IPS-18a (cell line): ENCODE measurements around the gene KCNC2.
"Not testable (repeated sequence)": the region's sequence is repeated elsewhere in the genome, so short reads cannot be mapped to it uniquely, and the experiment has no call there.

Experiments
- H3K27ac ChIP-seq: one replicate; pipeline ENCODE4 v1.5.1; 2013; ENCODE audit warnings: low read length
- H3K27me3 ChIP-seq: one replicate; pipeline ENCODE4 v1.6.1; 2013; ENCODE audit warnings: mild to moderate bottlenecking, low read length; ENCODE audit not compliant: control insufficient read depth, insufficient read depth
- H3K36me3 ChIP-seq: one replicate; pipeline ENCODE4 v1.6.1; 2013; ENCODE audit warnings: low read depth, low read length; ENCODE audit not compliant: control insufficient read depth
- H3K4me1 ChIP-seq: one replicate; pipeline ENCODE4 v1.6.1; 2013; ENCODE audit warnings: low read depth, low read length; ENCODE audit not compliant: control insufficient read depth
- H3K4me3 ChIP-seq: one replicate; pipeline ENCODE4 v1.5.1; 2013; ENCODE audit warnings: low read length
- H3K9ac ChIP-seq: one replicate; pipeline ENCODE4 v1.6.1; 2013; ENCODE audit warnings: mild to moderate bottlenecking, low read length, moderate library complexity
- H3K9me3 ChIP-seq: one replicate; pipeline ENCODE4 v1.6.1; 2013; ENCODE audit warnings: low read depth, low read length; ENCODE audit not compliant: control insufficient read depth

KCNC2 gene

DNA sequence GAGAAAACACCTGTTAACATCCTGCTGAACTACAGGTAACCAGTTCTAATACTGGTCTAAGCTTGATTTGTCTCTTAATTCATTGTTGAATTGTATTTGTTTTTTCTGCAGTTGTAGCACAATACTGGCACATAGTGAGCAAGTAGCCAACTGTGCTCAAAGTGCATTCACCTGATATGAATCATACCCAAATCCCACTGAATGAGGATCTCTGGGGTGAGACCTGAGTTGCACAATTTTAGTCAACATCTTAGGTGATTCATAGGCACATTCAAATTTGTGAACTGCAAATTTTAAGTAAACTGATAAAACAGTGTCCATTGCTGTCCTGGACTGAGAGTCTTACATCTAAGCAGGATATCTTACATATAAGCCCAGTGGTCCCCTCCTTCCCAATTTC is 12.8 kb downstream of the KCNC2 start:
- H3K27ac ChIP-seq, result no peak overlapping the region
- H3K36me3 ChIP-seq, result no peaks in the 10 kb centered on the region
- H3K4me3 ChIP-seq, result no peak overlapping the region
- H3K9me3 ChIP-seq, result no peaks in the 10 kb centered on the region
- H3K9ac ChIP-seq, result no peak overlapping the region
- no peaks in the 10 kb centered on the region for H3K4me1 ChIP-seq
- H3K27me3 ChIP-seq, result no peaks in the 10 kb centered on the region

DNA sequence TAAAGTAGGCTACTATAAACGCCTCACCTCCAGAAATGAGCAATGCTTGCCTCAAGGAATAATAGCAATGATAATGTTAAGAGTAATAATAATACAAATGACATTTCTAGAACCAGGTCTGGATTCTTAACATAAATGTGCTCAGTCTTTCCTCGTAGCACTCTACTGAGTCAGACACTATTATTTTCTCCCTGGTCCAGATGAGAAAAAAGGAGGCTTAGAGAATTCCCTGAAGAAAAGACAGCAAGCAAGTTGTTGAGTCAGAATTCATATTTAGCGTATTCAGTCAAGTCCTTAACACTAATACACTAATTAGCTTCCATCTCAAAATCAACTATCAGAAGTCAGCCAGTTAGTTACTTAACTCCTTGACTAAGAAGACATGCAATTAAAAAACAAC is 13.2 kb downstream of the KCNC2 start:
- Histone ChIP-seq H3K9ac (no peak overlapping the region), H3K4me3 (no peak overlapping the region), H3K9me3 (no peaks in the 10 kb centered on the region), H3K27me3 (no peaks in the 10 kb centered on the region), H3K27ac (no peak overlapping the region), H3K4me1 (no peaks in the 10 kb centered on the region), H3K36me3 (no peaks in the 10 kb centered on the region)

DNA sequence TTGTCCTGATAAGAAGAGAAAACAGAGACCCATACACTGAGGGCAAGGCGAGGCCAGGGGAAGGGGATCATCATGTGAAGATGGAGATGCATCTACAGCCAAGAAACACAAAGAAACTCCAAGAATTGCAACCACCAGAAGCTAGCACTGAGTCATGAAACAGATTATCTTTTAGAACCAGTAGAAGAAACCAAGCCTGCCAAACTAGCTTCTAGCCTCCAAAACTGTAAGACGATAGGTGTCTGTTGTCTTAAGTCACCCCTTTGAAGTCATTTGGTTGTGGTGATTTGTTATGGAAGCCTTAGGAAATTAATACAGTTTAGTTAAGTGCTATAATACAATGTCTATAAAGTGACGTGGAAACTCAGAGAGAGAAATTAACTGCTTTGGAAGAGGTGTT is 15.4 kb downstream of the KCNC2 start:
- H3K4me3 ChIP-seq, result no peak overlapping the region

DNA sequence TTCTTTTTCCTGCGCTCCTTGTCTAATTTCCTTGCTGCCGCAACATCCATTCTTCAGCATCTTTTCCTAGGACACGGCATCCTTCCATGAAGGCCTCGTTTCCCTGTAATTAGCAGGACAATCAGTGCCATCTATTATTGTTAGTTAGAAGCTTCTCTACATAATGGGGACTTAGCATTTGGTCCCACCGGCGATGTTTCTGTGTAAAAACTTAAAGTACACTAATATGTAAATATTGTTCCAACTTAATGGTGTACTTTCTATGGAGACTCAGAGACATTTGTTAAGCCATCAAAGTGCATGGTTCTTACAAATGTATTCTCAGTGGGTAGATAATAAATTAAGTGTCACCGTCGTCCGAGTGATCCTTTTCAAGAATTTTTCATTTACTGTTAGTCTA is 17.4 kb downstream of the KCNC2 start:
- H3K27ac ChIP-seq, result no peak overlapping the region
- no peaks in the 10 kb centered on the region for H3K9me3 ChIP-seq
- no peak overlapping the region for H3K9ac ChIP-seq
- no peaks in the 10 kb centered on the region for H3K4me1 ChIP-seq
- no peaks in the 10 kb centered on the region for H3K27me3 ChIP-seq
- H3K36me3 ChIP-seq, result no peaks in the 10 kb centered on the region
- H3K4me3 ChIP-seq, result no peak overlapping the region

More for the DNA sequence above, 15.4 kb downstream of the KCNC2 start:
- H3K27ac ChIP-seq, result no peak overlapping the region
- H3K27me3 ChIP-seq, result no peaks in the 10 kb centered on the region
- H3K9me3 ChIP-seq, result no peaks in the 10 kb centered on the region
- H3K36me3 ChIP-seq, result no peaks in the 10 kb centered on the region
- H3K4me1 ChIP-seq, result no peaks in the 10 kb centered on the region
- no peak overlapping the region for H3K9ac ChIP-seq

DNA sequence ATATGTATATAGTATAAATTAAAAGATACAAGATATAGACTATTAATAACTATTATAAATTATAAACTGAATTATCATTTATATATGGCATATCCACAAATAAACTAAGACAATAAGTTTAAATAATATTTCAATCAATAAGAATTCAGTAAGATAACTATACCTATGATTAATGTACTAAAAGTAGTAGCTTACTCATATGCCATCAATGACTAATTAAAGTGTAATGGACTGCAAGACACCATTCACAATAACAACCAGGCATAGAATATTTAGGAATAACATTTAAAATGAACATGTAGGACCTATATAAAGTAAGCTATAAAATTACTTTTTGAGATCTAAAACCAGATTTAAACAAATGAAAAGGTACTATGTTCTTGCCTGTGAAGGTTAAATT is 18.8 kb downstream of the KCNC2 start:
- no peaks in the 10 kb centered on the region for H3K27me3 ChIP-seq
- H3K9me3 ChIP-seq, result no peaks in the 10 kb centered on the region
- no peak overlapping the region for H3K4me3 ChIP-seq
- H3K9ac ChIP-seq, result no peak overlapping the region
- no peaks in the 10 kb centered on the region for H3K4me1 ChIP-seq
- no peaks in the 10 kb centered on the region for H3K36me3 ChIP-seq
- H3K27ac ChIP-seq, result no peak overlapping the region

DNA sequence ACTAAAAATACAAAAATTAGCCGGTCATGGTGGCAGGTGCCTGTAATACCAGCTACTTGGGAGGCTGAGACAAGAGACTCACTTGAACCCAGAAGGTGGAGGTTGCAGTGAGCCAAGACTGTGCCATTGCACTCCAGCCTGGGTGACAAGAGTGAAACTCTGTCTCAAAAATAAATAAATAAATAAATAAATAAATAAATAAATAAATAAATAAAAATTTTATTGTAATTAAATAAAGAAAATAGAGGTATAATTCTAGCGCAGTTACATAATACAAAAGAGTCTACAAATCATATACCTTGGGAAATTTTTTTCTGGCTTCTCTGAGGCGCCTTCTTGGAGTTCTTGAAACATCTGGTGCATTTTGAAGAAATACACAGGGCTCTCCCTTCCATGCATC is 23.8 kb downstream of the KCNC2 start:
- H3K4me1 ChIP-seq, H3K4me3 ChIP-seq, H3K27ac ChIP-seq, H3K9me3 ChIP-seq, H3K27me3 ChIP-seq, H3K9ac ChIP-seq, H3K36me3 ChIP-seq: not testable (repeated sequence)

DNA sequence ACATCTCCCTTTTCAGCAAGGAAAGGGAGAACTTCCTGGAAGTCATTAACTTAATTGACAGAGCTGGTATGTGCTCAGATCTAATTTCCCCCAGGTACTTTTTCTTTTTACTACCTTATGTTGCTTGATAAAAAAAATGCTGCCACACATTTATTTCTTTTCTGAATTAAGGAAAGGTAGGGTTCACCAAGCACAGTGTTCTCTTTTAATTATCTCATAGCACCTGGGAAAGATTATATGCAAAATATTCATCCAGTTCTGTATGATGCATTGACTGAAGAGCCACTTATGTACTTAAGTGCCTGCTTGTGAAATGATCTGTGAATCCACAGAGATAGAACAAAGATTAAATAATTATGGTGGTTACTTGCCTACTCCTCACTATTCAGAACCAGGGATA is 25.1 kb downstream of the KCNC2 start:
- no peaks in the 10 kb centered on the region for H3K4me1 ChIP-seq
- H3K27me3 ChIP-seq, result no peaks in the 10 kb centered on the region
- no peaks in the 10 kb centered on the region for H3K36me3 ChIP-seq
- H3K27ac ChIP-seq, result no peak overlapping the region
- H3K9ac ChIP-seq, result no peak overlapping the region
- no peaks in the 10 kb centered on the region for H3K9me3 ChIP-seq
- no peak overlapping the region for H3K4me3 ChIP-seq

DNA sequence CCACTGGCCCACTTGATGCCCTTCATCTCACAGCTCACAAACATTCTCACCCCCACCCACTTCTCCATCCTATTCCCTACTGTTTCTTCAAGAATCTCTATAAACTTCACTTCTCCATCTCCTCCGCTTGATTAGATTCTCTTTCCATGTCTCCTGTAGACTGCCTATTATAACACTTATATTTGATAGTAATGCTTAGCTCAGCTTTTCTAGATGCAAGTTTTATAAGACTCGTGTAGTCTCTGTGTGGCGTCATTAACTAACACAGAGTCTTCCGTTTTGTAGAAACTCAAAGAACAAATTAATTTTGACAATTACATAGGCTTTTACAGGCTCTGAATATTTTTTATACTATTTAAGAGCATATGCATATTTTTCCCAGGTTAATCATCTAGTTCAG is 25.7 kb downstream of the KCNC2 start:
- H3K4me3 ChIP-seq, result no peak overlapping the region
- H3K27ac ChIP-seq, result no peak overlapping the region
- no peaks in the 10 kb centered on the region for H3K27me3 ChIP-seq
- no peak overlapping the region for H3K9ac ChIP-seq
- H3K36me3 ChIP-seq, result no peaks in the 10 kb centered on the region
- H3K9me3 ChIP-seq, result no peaks in the 10 kb centered on the region
- H3K4me1 ChIP-seq, result no peaks in the 10 kb centered on the region

DNA sequence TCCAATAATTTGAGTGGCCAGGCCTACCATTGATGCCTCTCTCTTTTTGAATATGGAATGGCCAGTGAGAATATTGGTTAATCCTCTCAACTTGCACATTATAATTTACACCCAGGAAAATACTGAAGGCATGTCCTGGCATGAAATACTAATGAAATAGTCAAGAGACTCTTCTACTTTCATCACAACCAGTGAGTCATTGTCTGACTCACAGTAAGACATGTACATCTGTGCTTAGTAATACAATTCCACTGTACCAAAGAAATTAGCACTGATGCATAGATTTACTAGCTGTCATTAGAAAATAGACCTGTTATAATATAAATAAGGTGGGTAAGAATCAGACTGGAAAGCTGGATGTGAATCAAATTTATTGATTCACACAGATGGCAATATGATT is 31.6 kb downstream of the KCNC2 start:
- Histone ChIP-seq H3K4me1 (no peaks in the 10 kb centered on the region), H3K36me3 (no peaks in the 10 kb centered on the region), H3K9ac (no peak overlapping the region), H3K9me3 (no peaks in the 10 kb centered on the region), H3K27me3 (no peaks in the 10 kb centered on the region), H3K4me3 (no peak overlapping the region), H3K27ac (no peak overlapping the region)

DNA sequence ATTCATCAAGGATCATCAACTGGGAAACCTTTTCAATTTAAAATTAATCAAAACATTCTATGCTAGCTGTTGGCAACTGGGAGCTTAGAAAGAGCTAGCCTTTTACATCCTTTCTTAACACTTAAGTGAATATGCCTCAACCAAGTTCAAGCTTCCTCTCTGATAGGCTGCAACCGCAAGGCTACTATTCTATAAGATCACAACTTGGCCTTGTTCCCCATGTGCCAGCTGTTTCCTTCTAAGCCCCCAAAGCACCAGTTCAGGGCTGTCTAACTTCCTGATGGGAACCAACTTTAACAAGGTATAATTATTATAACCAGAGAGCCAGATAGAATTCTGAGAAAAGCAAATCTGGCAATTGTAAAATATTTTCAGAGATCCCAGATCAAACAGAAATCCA is 37.0 kb downstream of the KCNC2 start:
- H3K4me1 ChIP-seq, result no peaks in the 10 kb centered on the region
- H3K27me3 ChIP-seq, result no peaks in the 10 kb centered on the region
- H3K27ac ChIP-seq, result no peak overlapping the region
- H3K36me3 ChIP-seq, result no peaks in the 10 kb centered on the region
- no peaks in the 10 kb centered on the region for H3K9me3 ChIP-seq
- no peak overlapping the region for H3K4me3 ChIP-seq
- H3K9ac ChIP-seq, result no peak overlapping the region

DNA sequence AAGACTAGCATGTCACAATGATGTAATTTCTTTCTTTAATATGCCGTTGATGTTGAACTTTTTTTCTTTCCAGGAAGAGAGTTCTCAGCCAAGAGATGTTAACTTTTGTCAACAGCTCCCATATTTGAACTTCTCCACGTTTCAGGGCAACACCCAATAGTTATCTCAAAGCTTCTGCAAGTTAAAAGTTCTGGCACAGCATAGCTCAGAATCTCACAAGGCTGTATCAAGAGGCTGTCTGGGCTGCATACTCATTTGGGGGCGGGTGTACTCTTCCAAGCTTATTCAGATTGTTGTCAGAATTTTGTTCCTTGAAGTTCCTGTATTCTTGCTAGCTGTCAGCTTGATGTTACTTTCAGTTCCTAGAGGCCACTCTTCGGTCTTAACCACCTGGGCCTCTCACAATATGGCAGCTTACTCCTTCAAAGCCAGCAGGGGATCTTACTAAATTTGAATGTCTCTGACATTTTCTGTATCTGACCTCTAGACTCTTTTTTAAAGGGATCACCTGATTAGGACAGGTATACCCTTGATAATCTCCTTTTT is 38.9 kb downstream of the KCNC2 start:
- no peak overlapping the region for H3K9ac ChIP-seq

DNA sequence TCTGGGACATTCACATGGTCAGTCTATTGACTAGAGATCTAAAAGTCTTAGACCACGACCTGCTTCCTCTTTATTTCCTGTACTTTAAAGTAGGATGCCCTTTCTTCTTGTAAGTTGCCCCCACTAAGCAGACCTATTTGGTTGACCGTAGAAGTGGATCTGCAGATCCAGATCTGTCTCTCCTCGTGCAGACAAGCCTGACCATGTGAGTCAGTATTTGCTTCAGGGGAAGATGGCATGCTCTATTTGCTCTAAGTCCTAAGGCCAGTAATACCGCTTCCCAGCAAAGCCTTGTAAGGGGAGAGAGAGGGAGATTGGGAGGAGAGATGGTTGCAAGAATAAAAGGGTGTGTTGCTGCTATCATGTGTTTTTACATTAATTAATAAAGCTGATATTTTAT is 46.8 kb downstream of the KCNC2 start:
- Histone ChIP-seq H3K4me3 (no peak overlapping the region), H3K27me3 (no peaks in the 10 kb centered on the region), H3K36me3 (no peaks in the 10 kb centered on the region), H3K27ac (no peak overlapping the region), H3K9ac (no peak overlapping the region), H3K9me3 (no peaks in the 10 kb centered on the region), H3K4me1 (no peaks in the 10 kb centered on the region)

More for the DNA sequence above, 38.9 kb downstream of the KCNC2 start:
- Histone ChIP-seq H3K4me3 (no peak overlapping the region), H3K4me1 (no peaks in the 10 kb centered on the region), H3K9me3 (no peaks in the 10 kb centered on the region), H3K36me3 (no peaks in the 10 kb centered on the region), H3K27ac (no peak overlapping the region), H3K27me3 (no peaks in the 10 kb centered on the region)
